Neural cell (in vitro differentiated cells): Measurements from ENCODE around the gene LST1. TPM values are rescaled to one million over a fixed set of nuclear protein-coding genes. Genes with fewer than 3 reads are reported as not detected.

Experiments used
- H2AFZ ChIP-seq: fragments of 200-600, 300-800 bp; sonication (generic), shearing (Covaris generic); 2 replicates; pipeline ENCODE4 v1.6.0; 2014; ENCODE audit warnings: low read depth, mild to moderate bottlenecking, antibody characterized with exemption, low read length, moderate library complexity
- H3F3A ChIP-seq: fragments of 200-600 bp; shearing (Covaris generic); 2 replicates; pipeline ENCODE4 v1.6.1; 2016; ENCODE audit warnings: mild to moderate bottlenecking, moderate library complexity, mixed read lengths, antibody characterized with exemption, low read length; ENCODE audit not compliant: insufficient read depth, poor library complexity, severe bottlenecking
- H3K27ac ChIP-seq: fragments of 200-600, 300-800 bp; sonication (generic), shearing (Covaris generic); 2 replicates; pipeline ENCODE4 v1.5.1; 2014; ENCODE audit warnings: mild to moderate bottlenecking, low read length, moderate library complexity
- H3K27me3 ChIP-seq: fragments of 300-800, 200-600 bp; sonication (generic), shearing (Covaris generic); 2 replicates; pipeline ENCODE4 v1.6.0; 2014; ENCODE audit warnings: mild to moderate bottlenecking, low read depth, low read length, moderate library complexity; ENCODE audit not compliant: insufficient read depth
- H3K36me3 ChIP-seq: fragments of 300-800, 200-600 bp; sonication (generic), shearing (Covaris generic); 2 replicates; pipeline ENCODE4 v1.5.1; 2014; ENCODE audit warnings: mild to moderate bottlenecking, antibody characterized with exemption, low read length, moderate library complexity; ENCODE audit not compliant: insufficient read depth
- H3K4me2 ChIP-seq: fragments of 300-800, 200-600 bp; sonication (generic), shearing (Covaris generic); 2 replicates; pipeline ENCODE4 v1.6.0; 2014; ENCODE audit warnings: mild to moderate bottlenecking, low read length
- H3K4me3 ChIP-seq: fragments of 300-800, 200-600 bp; sonication (generic), shearing (Covaris generic); 2 replicates; pipeline ENCODE4 v1.5.1; 2014; ENCODE audit warnings: mild to moderate bottlenecking, low read length, moderate library complexity
- H3K79me2 ChIP-seq: fragments of 200-600 bp; shearing (Covaris generic); replicated peaks from 2 replicates; pipeline ENCODE4 v1.6.0; 2014; ENCODE audit warnings: mild to moderate bottlenecking, low read length, moderate library complexity; ENCODE audit not compliant: insufficient read depth
- H3K9ac ChIP-seq: fragments of 300-800, 200-600 bp; sonication (generic), shearing (Covaris generic); 2 replicates; pipeline ENCODE4 v1.6.1; 2016; ENCODE audit warnings: mild to moderate bottlenecking, low read length, mixed read lengths
- H3K9me2 ChIP-seq: fragments of 200-600 bp; shearing (Covaris generic); 2 replicates; pipeline ENCODE4 v1.6.1; 2016; ENCODE audit warnings: mild to moderate bottlenecking, low read length, mixed read lengths; ENCODE audit not compliant: insufficient read depth
- H3K9me3 ChIP-seq: fragments of 200-600, 300-800 bp; sonication (generic), shearing (Covaris generic); 2 replicates; pipeline ENCODE4 v1.6.1; 2016; ENCODE audit warnings: mild to moderate bottlenecking, mixed run types, low read length, moderate library complexity, mixed read lengths
- H4K20me1 ChIP-seq: fragments of 200-600 bp; shearing (Covaris generic); 2 replicates; pipeline ENCODE4 v1.6.1; 2016; ENCODE audit warnings: mild to moderate bottlenecking, mixed run types; ENCODE audit not compliant: insufficient read depth
- EP300 ChIP-seq: fragments of 450-650 bp; conservative IDR thresholded peaks from 2 replicates; pipeline ENCODE4 v1.6.1; 2014; ENCODE audit warnings: antibody characterized with exemption, mild to moderate bottlenecking, moderate library complexity; ENCODE audit not compliant: poor library complexity, severe bottlenecking
- EZH2 ChIP-seq: fragments of 200-600, 300-800 bp; shearing (Covaris generic), sonication (generic); IDR thresholded peaks from 2 replicates; pipeline ENCODE4 v1.6.1; 2014; ENCODE audit warnings: antibody characterized with exemption, low read length, borderline replicate concordance, mild to moderate bottlenecking; ENCODE audit not compliant: insufficient read depth, poor library complexity, severe bottlenecking
- MXI1 ChIP-seq: fragments of 450-650 bp; conservative IDR thresholded peaks from 2 replicates; pipeline ENCODE4 v1.6.1; 2014; ENCODE audit warnings: antibody characterized with exemption, mild to moderate bottlenecking; ENCODE audit not compliant: poor library complexity, severe bottlenecking
- POLR2AphosphoS5 ChIP-seq: IDR thresholded peaks from 2 replicates; pipeline ENCODE4 v1.6.1; 2012
- RAD21 ChIP-seq: fragments of 450-650 bp; conservative IDR thresholded peaks from 2 replicates; pipeline ENCODE4 v1.6.1; 2014; ENCODE audit warnings: antibody characterized with exemption, mild to moderate bottlenecking, moderate library complexity
- SMC3 ChIP-seq: fragments of 450-650 bp; conservative IDR thresholded peaks from 2 replicates; pipeline ENCODE4 v1.6.1; 2014; ENCODE audit warnings: antibody characterized with exemption, mild to moderate bottlenecking, moderate library complexity; ENCODE audit not compliant: poor library complexity
- TAF1 ChIP-seq: IDR thresholded peaks from 2 replicates; pipeline ENCODE4 v1.6.1; 2012; ENCODE audit warnings: low read depth
- polyA plus RNA-seq: library from polyadenylated mRNA; depleted of rRNA; stranded (reverse); fragments of >200 nt; gene quantifications from 2 replicates; pipeline ENCODE4 v1.2.3, GENCODE V29; 2014
- TF ChIP-seq, protein P1 (sequence below): IDR thresholded peaks from 2 replicates; pipeline ENCODE4 v1.6.1; 2012; ENCODE audit warnings: borderline replicate concordance
- TF ChIP-seq, protein P2 (sequence below): fragments of 450-650 bp; IDR thresholded peaks from 2 replicates; pipeline ENCODE4 v1.5.1; 2014; ENCODE audit warnings: antibody characterized with exemption, mild to moderate bottlenecking, moderate library complexity; ENCODE audit not compliant: poor library complexity, severe bottlenecking

The LST1 gene
- polyA plus RNA-seq, 1 donor from 2014 or later = not detected

GRCh38 chr6:31573239-31574105 is 12.6 kb upstream of the LST1 start:
- TF ChIP-seq, protein P1, sequence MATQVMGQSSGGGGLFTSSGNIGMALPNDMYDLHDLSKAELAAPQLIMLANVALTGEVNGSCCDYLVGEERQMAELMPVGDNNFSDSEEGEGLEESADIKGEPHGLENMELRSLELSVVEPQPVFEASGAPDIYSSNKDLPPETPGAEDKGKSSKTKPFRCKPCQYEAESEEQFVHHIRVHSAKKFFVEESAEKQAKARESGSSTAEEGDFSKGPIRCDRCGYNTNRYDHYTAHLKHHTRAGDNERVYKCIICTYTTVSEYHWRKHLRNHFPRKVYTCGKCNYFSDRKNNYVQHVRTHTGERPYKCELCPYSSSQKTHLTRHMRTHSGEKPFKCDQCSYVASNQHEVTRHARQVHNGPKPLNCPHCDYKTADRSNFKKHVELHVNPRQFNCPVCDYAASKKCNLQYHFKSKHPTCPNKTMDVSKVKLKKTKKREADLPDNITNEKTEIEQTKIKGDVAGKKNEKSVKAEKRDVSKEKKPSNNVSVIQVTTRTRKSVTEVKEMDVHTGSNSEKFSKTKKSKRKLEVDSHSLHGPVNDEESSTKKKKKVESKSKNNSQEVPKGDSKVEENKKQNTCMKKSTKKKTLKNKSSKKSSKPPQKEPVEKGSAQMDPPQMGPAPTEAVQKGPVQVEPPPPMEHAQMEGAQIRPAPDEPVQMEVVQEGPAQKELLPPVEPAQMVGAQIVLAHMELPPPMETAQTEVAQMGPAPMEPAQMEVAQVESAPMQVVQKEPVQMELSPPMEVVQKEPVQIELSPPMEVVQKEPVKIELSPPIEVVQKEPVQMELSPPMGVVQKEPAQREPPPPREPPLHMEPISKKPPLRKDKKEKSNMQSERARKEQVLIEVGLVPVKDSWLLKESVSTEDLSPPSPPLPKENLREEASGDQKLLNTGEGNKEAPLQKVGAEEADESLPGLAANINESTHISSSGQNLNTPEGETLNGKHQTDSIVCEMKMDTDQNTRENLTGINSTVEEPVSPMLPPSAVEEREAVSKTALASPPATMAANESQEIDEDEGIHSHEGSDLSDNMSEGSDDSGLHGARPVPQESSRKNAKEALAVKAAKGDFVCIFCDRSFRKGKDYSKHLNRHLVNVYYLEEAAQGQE = no peak
- TF ChIP-seq MXI1 (no peak), POLR2AphosphoS5 (no peak), SMC3 (no peak), RAD21 (no peak)
- TF ChIP-seq, protein P2, sequence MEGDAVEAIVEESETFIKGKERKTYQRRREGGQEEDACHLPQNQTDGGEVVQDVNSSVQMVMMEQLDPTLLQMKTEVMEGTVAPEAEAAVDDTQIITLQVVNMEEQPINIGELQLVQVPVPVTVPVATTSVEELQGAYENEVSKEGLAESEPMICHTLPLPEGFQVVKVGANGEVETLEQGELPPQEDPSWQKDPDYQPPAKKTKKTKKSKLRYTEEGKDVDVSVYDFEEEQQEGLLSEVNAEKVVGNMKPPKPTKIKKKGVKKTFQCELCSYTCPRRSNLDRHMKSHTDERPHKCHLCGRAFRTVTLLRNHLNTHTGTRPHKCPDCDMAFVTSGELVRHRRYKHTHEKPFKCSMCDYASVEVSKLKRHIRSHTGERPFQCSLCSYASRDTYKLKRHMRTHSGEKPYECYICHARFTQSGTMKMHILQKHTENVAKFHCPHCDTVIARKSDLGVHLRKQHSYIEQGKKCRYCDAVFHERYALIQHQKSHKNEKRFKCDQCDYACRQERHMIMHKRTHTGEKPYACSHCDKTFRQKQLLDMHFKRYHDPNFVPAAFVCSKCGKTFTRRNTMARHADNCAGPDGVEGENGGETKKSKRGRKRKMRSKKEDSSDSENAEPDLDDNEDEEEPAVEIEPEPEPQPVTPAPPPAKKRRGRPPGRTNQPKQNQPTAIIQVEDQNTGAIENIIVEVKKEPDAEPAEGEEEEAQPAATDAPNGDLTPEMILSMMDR = no peak
- no peaks in the 10 kb centered on the region for H3K9me2 ChIP-seq
- no peaks in the 10 kb centered on the region for H4K20me1 ChIP-seq
- no peaks in the 10 kb centered on the region for H3K79me2 ChIP-seq
- H3K4me2 ChIP-seq = no peak overlapping the region
- no peaks in the 10 kb centered on the region for H3K36me3 ChIP-seq
- no peak overlapping the region for H3K27ac ChIP-seq
- H3K9me3 ChIP-seq = no peaks in the 10 kb centered on the region
- H2AFZ ChIP-seq = no peak overlapping the region
- no peaks in the 10 kb centered on the region for H3K27me3 ChIP-seq
- H3K4me3 ChIP-seq = no peak overlapping the region
- no peaks in the 10 kb centered on the region for H3F3A ChIP-seq
- no peak overlapping the region for H3K9ac ChIP-seq

- no peaks in the 10 kb centered on the region for H3K9me3 ChIP-seq
- H3K4me2 ChIP-seq = no peak overlapping the region
- H3K4me3 ChIP-seq = no peak overlapping the region
- no peaks in the 10 kb centered on the region for H4K20me1 ChIP-seq
- H3K36me3 ChIP-seq = no peaks in the 10 kb centered on the region
- no peak overlapping the region for H2AFZ ChIP-seq
- H3K27ac ChIP-seq = no peak overlapping the region
- H3K79me2 ChIP-seq = no peaks in the 10 kb centered on the region
- H3K9ac ChIP-seq = no peak overlapping the region
- no peaks in the 10 kb centered on the region for H3K9me2 ChIP-seq
- no peaks in the 10 kb centered on the region for H3K27me3 ChIP-seq
- no peaks in the 10 kb centered on the region for H3F3A ChIP-seq
- TF ChIP-seq EZH2 (no peak), POLR2AphosphoS5 (no peak), MXI1 (no peak), EP300 (no peak), TAF1 (no peak), SMC3 (no peak), RAD21 (no peak)
- TF ChIP-seq, protein P2 = no peak
- TF ChIP-seq, protein P1 = no peak
Measured at GRCh38 chr6:31574106-31575061, 11.7 kb upstream of the LST1 start.
